GM18867 (cell line): ENCODE results near the gene TCAF1.

Experiments
- ATAC-seq: cut with Tn5 transposase; IDR thresholded peaks from one replicate; pipeline ENCODE4 v1.9.1; 2021; ENCODE audit warnings: mild to moderate bottlenecking, moderate library complexity; ENCODE audit not compliant: unreplicated experiment

TCAF1 gene

DNA sequence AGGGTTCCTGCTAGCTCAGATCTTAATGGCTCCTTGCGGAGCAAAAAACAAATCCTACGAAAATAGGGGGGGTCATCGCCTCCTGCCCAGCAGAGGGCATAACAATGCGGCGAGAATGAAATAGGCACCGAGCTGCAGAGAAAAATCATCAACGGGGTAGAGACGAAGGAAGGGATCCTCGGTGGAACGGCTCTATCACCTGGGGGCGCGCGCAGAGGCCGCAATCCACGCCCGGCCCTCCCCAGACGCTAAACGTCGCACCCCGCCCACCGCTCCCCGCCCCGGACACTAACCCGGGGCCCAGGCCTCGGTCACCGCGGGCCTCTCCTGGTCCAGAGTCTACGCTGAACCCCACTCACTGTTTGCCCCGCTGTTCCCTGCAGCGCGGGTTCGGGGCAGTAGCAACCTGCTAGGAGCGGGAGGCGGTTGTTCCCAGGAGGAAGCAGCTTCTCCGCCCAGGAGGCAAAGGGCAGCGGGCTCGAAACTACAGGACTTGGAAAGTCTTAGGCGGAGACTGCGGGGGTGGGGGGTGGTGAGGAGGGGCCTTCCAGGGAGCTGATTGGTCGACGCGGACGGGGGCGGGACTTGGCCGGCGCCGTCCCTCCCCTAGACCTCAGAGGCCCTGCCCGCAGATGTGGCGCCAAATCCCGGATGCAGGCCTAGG lies at the start of gene TCAF1:
TSS of gene TCAF1 (minus strand) at position 509 of the 664 bp plus-strand sequence. CDS start 25,568 bp downstream, outside the sequence.
- peak; percentile 93 for ATAC-seq

DNA sequence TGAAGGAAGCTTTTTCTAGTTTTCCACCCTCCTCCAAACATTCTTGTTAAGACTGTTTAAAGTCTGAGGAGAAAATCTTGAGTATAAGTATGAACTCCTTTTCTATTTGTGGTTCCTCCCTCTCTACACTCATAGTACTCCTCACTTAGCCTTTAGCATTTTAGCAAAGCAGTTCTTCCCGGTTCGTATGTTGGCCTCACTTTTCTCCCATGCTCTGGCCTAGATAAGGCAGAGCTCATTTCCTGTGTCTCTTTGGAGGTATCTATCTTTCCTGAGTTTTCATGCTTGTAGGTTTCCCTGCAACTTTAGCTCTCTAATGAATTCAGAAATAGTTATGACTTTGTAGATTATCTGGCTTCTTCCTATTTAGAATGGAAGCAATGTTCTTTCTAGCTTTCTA lies 46.8 kb upstream of the TCAF1 start:
- ATAC-seq, result no peak

DNA sequence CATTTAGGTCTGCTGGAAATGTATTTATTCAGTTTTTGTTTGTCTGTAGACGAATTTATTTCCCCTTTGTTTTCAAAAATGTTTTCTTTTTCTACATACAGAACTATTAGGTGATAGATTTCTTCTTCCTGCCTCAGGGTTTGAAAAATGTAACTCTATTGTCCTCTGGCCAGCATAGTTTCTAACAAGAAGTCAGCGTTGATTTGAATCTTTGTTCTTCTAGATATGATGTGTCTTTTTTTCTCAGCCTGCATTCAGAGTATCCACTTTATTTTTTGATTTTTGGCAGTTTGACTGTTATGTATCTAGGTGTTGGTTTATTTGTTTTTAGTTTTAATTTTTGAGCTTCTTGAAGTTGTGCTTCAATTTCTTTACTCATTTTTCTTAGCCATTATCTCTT lies 45.1 kb upstream of the TCAF1 start:
- no peak for ATAC-seq

DNA sequence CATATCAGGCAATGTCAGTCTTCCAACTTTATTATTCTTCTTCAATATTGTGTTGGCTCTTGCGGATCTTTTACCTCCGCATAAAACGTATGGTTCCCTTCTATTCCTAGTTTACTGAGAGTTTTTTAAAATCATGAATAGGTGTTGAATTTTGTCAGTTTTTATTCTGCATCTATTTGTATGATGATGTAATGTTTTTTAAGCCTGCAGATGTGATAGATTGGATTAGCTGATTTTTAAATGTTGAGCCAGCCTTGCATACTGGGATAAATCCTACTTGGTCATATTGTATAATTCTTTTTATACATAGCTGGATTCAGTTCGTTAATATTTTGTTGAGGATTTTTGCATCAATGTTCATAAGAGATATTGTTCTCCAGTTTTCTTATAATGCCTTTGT lies 43.4 kb upstream of the TCAF1 start:
- ATAC-seq, result no peak

DNA sequence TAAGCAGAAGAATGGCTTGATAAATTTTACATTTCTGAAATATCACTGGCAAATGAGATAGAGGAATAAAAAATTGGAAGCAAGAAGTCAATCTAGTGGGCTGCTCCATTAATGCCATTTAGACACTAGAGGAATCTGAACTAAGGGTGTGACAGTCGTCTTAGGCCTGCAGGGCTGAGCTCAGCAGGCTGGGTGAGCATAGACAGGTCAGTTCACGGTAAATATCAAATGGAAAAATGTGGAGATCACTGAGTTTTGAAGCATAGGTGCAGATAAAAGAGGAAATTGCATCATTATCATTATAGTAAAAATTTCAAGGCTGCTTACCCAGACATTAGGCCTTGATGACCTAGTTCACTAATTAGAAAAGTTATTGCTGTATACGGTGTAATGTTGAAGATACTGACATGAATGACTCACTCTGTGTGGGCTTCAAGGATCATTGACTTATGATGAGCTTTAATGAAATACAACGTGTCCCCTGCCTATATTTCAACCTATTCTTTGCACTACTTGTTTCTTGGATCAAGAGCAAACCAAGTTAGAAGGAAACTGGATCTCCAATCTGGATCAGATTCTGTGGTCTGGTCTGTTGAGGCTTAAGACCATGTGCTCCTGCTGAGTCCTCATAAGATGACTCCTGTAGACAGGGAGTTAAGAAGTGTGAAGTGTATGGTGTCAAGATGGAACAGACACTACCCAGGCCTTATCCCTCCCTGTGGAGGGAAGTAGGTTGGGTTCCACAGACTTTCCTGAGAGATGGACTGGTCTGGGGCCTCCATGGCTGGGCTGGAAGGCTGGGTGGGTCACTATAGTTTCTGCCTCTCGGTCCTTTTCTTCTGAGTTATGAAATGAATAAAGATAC lies 36.6 kb upstream of the TCAF1 start:
- ATAC-seq, result no peak

DNA sequence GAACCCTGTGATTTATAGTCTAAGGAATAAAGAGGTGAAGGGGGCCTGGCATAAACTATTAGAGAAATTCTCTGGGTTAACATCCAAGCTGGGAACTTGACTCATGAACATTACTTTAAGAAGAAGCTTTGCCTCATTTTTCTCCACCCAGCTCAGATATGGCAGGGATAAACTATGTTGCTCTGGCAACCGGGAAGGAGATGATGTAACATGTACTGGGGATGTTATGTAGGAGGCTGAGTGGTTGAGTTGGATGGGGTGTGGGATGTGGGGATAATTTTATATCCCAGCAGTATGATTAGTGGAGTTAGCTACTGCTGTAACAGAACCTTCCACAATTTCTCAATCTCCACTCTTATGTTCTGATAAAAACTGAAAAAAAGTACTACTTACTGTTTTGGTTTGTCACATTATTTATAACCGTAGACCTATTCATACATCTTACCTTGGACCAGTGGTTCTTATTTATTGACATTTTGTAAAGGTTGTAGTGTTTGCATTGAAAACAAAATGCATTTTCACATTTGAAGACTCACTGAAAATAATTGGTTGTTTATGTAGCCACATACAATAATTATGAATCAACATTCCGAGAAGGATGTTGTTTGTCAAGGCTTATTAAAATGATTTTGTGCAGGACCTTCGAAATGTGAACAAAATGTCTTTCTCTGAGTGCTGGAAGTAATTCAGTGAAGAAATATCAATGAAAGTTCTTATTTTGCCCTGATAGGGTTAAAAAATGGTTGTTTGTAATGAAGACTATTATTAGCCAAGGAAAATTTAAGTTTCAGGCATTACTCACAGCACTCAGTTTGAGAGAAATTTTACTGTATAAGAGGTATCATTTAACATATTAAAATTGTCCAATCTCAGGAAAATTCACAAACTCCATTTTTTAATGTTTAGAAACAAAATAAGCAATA lies 34.4 kb upstream of the TCAF1 start:
- no peak for ATAC-seq

- ATAC-seq, result no peak
Observed at GRCh38 chr7:143934526-143935325, 32.8 kb upstream of the TCAF1 start, which contains the start of gene OR2F2. TSS of gene OR2F2 (plus strand) at chr7:143935233. CDS start at chr7:143935233, 0 bp downstream.

DNA sequence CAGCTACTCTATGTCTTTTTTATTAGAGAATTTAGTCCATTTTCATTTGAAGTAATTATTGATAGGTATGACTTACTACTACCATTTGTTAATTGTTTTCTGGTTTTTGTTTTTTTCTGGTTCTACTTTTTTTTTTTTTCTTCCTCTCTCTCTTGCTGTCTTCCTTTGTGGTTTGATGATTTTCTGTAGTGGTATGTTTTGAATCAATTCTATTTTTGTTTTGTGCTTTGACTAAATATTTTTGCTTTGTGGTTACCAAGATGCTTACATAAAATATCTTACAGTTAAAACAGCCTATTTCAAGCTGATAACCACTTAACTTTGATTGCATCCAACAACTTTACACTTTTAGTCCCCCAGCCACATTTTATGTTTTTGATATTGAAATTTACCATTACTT lies 29.8 kb upstream of the TCAF1 start:
- no peak for ATAC-seq

DNA sequence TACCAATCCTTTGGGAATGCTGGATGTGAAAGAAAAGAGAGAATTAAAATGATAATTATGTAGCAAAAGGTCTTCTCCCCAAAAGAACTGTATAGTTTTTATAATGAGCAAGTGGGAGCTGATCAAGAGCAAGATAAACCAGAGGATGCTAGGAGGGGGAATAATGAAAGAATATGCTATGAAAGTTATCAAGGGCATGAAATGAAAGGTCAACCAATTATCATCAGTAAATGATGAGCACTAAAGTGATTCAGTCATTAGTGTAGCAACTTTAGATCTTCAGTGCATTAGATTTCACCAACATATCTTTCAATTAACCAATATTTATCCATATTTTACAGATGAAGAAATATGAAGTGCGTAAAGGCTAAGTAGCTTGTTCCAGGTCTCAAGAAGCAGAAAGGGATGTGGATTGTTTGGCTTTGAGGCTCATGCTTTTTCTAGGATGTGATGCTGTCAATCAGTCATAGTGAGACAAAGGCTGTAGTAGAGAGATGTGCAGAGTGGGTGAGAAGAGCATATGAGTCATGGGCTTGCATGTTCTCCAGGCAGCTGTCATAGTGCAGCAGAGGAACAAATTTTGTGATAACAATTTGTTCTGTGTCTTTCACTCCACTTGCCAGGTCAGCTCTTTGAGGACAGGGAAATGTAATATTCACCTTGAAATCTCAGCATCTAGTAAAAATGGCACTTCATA lies 27.4 kb upstream of the TCAF1 start:
- ATAC-seq, result no peak

DNA sequence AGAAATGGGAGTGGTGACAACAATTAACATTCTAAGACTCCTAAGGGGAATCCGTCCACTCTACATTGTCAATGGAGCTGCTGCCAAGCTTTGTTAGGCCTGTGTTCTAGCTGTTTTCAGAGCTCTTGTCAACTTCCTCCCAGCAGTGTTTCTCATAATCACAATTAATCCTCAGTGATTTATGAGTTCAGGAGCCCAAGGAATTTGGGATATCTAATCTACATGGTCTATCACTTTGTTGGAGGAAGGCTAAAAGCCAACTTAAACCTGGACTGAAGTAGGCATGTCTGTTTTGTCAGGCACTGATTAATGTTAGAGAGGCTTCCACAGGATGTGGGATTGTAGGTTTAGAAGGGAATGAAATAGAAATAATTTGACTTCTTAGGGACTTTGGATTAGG lies 22.9 kb upstream of the TCAF1 start:
- no peak for ATAC-seq

GRCh38 chr7:143914938-143915652 lies 13.1 kb upstream of the TCAF1 start:
- ATAC-seq, result no peak

- ATAC-seq, result no peak
Observed at GRCh38 chr7:143913945-143914615, 12.1 kb upstream of the TCAF1 start.

- ATAC-seq, result no peak
Observed at GRCh38 chr7:143910473-143911248, 8.7 kb upstream of the TCAF1 start.

DNA sequence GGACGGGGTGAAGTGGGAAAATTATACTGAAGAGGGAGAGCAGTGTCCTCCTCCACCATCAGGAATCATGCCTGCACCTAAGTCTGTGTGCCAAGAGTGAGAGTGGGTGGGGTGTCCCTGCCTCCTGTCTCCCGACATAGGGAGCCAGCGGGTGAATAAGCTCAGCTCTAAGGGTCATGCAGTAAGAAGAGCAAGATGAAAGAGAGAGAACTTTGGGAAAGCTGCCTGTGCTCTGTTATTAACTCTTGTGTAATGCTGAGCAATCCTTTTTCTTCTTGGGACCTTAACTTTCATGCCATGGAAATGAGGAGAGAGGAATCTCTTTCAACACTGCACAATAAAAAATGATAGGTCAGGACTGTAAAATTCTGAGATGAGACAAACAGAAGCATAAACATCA lies 7.9 kb upstream of the TCAF1 start:
- no peak for ATAC-seq

GRCh38 chr7:143908120-143908519 lies 6.1 kb upstream of the TCAF1 start:
- no peak for ATAC-seq

GRCh38 chr7:143906895-143907294 lies 4.9 kb upstream of the TCAF1 start:
- ATAC-seq, result no peak

GRCh38 chr7:143906151-143906550 lies 4.2 kb upstream of the TCAF1 start:
- ATAC-seq, result no peak

DNA sequence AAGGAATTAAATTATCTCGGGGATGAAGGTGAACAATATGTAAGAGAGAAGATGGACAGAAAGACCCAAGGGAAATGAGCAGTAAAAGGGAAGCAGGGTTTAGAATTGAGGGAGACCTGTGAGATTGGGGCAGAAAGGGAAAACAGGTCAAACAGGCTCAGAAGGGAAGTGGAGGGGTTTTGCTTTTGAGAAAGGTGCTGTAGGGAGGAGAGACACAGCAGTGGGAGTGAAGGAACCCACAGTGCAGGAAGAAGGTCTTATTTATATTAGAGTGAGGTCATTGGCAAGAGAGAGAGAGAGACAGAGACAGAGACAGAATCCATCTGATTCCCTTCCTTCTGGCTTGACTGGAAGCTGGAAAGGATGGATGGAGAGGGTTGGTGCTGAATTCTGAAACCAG lies 3.5 kb upstream of the TCAF1 start:
- ATAC-seq, result no peak
